Hematopoietic multipotent progenitor cell treated with erythropoietin and hydrocortisone succinate and interleukin-3 and kit ligand, for 8 days (in vitro differentiated cells): ENCODE measurements around the gene ITGB3BP.
"Not testable (repeated sequence)": the region's sequence is repeated elsewhere in the genome, so short reads cannot be mapped to it uniquely, and the experiment has no call there.

ENCODE experiments used
- DNase-seq: peaks from one replicate; pipeline ENCODE4 v3.0.0-alpha.2; 2015

ITGB3BP gene

DNA sequence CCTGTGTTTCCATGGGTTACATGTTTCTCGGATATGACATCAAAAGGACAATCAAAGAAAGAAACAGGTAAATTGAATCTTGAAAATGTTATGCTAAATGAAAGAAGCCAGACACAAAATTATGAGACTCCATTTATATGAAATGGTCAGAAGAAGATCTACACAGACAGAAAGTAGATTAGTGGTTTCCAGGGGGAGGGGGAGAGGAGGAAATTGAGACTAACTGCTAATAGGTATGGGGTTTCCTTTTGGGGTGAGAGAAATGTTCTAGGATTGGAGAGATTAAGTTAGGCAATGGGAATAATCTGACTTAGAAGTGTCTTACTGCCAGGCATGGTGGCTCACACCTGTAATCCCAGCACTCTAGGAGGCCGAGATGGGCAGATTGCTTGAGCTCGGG lies 21.8 kb downstream of the ITGB3BP start:
- no peak for DNase-seq

DNA sequence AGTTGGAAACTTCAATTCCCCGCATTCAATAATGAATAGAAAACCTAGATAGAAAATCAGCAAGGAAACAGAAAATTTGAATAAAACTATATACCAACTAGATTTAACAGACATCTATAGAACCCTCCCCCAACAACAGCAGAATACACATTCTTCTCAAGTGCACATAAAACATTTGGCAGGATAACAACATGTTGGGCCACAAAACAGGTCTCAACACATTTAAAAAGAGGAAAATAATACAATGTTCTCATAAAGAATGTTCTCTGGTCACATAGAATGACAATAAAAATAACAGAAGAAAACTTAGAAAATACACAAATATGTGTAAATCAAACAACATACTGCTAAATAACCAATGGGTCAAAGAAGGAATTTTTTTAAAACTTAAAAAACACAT lies 24.9 kb downstream of the ITGB3BP start:
- no peak for DNase-seq

DNA sequence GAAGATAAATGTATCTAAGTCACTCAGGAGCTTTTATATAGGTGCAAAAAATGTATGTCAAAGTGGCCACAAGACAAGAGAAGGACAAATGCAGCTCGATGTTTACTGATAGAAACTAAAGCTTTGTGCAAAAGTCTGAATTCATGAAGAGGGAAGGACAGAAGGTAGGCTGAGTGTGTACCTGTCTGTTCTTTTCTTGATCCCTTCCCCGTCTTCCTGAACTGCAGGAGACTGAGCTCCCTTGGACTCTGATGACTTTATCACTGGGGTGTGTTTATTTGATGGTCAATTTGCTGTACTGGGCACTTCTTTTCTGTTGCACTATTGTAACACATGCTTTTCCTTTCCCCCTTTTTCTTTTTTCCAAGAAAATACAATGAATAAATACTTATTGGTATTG lies 25.4 kb downstream of the ITGB3BP start:
- DNase-seq, result no peak

DNA sequence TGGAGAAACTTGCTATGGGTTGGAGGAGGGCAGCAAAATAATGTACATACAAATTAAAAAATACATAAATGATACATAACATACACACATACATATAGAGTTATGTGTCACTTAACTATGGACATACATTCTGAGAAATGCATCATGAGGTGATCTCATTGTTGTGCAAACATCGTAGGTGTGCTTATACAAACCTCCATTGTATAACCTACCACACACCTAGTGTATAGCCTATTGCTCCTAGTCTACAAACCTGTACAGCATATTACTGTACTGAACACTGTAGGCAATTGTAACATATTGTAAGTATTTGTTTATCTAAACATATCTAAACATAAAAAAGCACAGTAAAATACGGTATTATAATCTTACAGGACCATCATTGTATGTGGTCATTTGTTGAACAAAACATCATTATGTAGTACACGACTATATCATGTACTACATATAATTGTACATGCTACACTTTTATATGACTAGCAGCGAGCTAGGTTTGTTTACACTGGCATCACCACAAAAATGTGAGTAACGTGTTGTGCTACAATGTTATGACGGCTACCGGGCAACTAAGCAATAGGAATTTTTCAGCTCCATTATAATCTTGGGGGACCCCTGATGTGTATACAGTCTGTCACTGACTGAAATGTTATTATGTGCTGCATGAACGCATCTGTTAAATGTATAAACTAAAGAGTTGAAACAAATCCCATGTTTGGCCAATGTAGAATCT lies 35.5 kb downstream of the ITGB3BP start:
- no peak for DNase-seq

DNA sequence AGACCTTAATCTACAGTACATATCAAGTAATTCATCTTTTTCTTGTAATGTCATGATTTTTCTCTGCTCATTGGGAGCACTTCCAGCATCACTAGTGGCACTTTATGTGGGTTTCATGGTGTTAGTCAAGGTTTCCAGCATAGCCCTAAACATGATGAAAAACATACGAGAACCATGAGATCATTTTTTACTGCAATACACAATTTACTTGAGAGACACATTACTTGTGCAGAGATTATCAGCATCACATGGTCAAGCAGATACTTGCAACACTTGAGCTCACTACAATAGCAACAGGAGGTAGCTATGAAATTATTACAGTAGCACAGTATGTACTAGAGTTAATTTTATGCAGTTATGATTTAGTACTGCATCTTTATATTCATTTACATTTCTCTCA lies 36.4 kb downstream of the ITGB3BP start:
- DNase-seq, result no peak

DNA sequence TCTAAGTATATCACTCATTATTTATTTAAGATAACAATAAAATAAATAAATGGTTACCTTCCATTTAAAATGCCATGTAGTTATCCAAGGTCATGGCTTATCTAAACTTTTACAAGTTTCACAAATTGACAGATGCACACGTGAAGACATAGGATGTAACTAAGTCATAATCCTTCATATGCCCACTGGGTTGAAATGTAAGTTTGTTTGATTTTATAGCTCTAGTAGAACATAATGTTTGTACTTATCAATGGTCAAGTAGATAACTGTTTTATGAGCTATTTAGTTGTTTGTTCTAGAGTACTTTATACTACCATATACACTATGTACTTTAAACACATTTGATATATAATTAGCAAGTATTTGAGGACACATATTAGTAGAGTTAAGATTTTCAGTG lies 43.0 kb downstream of the ITGB3BP start:
- DNase-seq, result no peak

DNA sequence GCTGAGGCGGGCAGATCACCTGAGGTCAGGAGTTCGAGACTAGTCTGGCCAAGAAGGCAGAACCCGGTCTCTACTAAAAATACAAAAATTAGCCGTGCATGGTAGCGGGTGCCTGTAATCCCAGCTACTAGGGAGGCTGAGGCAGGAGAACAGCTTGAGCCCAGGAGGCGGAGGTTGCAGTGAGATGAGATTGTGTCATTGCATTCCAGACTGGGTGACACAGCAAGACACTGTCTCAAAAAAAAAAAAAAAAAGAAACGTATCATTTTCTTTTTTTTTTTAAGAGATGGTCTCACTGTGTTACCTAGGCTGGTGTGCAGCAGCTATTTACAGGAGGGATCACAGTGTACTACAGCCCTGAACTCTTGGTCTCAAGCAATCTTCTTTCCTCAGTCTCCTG lies 47.3 kb downstream of the ITGB3BP start:
- no peak for DNase-seq

DNA sequence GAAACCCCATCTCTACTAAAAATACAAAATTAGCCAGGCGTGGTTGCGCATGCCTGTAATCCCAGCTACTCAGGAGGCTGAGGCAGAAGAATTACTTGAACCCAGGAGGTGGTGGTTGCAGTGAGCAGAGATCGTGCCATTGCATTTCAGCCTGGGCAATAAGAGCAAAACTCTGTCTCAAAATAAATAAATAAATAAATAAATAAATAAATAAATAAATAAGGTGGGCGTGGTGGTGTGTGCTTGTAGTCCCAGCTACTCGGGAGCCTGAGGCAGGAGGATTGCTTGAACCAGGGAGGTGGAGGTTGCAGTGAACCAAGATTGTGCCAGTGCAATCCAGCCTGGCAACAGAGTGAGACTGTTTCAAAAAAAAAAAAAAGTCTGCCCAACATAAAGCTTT lies 54.3 kb downstream of the ITGB3BP start:
- not testable (repeated sequence) for DNase-seq

DNA sequence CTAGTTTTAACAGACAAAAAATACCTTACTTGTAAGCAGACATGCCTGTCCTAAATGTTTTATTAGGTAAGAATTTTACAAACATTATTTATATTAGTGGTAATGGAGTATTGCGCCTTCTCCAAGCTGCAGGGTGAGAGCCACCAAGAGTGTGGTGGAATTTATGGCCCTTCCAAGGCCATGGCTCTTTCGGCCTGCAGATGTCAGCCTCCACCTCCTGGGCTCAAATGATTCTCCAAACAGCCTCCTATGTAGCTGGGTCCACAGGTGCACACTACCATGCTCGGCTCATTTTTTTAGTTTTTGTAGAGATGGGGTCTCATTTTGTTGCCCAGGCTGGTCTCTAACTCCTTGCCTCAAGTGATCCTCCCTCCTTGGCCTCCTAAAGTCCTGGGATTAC lies 56.3 kb downstream of the ITGB3BP start:
- DNase-seq, result no peak

DNA sequence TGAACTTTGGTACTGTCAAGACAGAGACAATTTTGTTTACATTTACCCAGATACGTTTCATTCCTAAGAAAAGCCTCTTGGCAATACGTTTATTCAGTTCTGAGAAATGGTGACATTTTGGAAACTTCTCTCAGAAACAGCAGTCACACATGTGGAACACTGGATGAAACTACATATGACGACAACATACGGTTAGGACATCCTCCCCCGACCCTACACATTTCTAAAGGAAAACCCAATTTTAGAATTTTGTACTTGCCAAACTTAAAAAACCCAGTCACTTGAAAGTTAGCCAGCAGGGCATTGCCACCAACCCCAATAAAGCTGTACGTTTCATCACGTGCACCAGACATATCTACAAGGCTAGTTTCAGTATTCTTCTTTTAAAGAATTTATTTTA lies 56.8 kb downstream of the ITGB3BP start:
- no peak for DNase-seq

DNA sequence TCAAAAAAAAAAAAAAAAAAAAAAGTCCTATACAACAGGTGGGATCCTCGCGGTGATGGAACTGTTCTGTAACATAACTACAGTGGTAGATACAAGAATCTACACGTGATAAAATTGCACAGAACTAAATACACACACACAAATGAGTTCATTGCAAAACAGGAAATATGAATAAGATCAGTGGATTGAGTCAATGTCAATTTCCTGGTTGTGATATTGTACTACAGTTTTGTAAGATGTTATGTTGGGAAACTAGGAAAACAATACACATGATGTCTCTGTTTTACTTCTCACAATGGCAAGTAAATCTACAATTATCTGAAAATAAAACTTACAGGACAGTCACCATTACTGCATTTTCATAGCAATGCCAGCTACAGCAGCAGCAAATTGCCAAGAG lies 59.8 kb downstream of the ITGB3BP start:
- no peak for DNase-seq

DNA sequence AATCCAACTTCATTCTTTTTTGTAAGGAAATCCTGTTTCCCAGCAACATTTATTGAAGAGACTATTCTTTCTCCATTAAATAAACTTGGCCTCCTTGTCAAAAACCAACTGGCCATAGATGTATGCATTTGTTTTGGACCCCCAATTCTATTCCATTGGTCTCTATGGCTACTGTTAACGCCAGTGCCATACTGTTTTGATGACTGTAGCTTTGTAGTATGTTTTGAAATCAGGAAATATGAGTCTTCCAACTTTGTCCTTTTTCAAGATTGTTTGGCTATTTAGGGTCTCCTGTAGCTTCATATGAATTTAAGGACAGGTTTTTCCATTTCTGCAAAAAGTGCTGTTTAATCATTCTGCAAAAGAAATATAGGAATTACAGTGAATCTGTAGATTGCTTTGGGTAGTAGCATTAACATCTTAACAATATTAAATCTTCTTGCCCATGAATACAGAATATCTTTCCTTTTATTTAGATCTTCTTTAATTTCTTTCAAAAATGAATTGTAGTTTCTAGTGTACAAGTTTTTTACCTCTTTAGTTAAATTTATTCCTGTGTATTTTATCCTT lies 61.3 kb downstream of the ITGB3BP start:
- no peak for DNase-seq

DNA sequence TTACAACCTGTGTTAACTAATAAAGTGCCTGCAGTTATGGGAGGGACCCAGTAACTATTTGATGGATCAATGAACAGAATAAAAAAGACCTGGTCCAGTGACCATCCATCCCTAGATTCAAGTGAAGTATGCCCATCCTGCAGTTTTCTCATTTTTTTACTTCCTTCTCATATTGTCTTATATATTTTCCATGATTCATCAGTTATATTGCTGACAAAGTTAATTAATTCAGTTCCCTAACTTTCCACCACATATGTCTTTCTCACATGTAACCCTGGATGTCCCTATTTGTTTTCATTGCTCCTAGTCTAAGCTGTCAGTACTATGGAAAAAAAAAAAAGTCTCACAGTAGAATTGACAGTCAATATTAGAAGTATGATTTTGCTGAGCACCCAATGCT lies 64.3 kb downstream of the ITGB3BP start:
- no peak for DNase-seq

DNA sequence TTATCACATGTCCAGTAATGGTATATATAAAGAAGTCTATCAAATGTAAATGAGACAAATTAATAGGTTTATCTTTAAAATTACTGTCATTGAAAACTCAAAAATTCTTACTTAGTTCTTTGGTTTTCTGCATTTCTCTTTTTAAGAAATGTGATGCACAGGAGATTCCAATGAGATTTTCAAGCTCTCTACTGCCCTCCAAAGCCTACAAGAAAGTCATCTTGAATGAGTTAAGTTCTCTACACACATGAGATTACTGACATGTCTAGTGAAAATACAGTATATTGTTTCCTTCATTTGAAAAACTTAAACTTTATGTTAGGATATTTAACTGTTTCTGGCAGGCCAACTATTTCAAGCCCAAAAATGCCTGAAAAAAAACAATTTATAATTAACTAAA lies 68.8 kb downstream of the ITGB3BP start:
- DNase-seq, result no peak

DNA sequence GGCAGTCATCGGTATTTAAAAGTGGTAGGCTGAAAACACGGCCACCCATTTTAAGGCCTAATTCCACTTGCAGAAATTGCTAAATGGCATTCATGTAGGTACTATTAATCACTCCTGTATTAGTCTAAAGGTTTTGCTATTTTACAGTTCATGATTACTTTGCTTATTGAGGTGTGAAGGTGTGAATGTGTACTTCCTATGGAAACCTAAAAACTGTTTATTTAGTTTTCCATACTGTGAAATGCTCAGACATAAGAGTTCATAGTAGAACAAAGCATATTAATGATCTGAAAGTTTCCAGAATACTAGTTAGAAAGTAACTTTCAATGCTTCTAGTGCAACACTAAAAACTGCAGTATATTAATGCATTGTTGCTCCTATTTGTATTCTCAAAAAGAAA lies 69.8 kb downstream of the ITGB3BP start:
- no peak for DNase-seq

DNA sequence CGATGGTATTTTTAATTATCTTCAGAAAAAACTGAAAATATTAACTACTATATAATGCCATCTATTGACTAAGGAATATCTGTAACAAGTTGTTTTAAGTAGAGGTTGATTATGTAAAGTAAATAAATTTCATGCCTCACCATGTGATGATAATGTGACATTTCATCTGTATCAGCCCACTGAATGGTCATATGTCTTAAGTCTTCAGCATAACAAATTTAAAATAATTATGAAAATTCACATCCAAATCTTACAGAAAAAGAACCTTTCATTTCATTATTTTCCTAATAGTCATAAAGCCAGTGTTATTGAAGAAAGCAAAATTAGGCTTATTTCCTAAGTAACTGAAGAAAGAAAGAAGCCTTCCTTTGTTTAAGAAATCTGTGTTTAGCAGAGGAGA lies 72.6 kb downstream of the ITGB3BP start:
- no peak for DNase-seq

DNA sequence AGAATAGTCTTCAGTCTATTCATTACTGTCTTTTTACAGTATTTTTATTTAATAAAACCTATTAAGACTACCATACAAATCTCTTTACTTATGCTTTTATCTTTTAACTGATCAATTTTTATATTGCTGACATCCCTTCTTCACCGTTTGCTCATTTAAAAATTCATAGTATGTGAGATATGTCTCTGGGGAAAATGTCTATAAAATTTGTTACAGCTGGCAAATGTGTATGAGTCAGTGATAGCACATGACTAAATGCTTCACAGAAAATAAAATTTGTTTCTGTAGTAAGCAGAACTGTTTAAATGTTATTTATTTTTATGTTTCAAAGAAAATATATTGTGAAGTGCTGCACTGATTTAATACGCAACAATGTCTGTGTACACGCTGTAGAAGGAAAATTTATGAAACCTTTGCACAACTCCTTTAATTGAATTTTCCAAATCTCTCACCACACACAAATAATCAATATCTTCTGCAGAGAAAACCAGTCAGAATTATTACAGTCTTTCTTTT lies 74.2 kb downstream of the ITGB3BP start:
- DNase-seq, result no peak

DNA sequence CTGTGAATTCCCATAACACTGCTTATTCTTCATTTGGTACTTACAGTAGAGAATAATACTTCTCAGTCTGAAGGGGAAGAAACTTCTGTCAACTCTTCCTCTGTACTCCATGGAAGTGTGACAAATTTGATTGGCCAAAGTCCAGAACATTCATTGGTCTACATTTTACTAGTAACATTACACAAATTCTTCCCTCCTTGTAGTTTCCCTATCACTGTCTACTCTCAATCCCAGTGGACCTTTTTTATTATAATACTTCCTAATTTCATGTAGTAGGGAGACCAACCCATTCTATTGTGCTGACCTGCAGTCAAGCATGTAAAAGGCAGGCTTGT lies 80.9 kb downstream of the ITGB3BP start:
- no peak for DNase-seq

DNA sequence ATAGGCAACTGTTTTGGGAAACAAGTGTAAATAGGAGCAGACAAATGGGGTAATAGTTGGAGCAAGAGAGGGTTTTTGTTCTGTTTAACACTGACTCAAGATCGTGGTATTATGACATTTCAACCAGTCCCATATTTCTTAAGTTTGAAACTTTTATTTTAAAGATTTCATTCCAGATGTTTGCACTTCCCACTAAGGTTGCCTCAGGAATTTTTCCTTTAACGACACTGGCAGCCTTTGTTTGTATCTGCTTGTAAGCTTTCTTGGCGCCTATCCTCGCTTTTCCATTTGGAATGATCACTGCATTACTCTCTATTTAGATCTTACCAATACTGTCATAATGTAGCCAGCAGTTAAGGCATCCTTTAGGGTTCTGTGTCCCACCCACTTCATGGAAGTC lies 87.9 kb downstream of the ITGB3BP start:
- no peak for DNase-seq

DNA sequence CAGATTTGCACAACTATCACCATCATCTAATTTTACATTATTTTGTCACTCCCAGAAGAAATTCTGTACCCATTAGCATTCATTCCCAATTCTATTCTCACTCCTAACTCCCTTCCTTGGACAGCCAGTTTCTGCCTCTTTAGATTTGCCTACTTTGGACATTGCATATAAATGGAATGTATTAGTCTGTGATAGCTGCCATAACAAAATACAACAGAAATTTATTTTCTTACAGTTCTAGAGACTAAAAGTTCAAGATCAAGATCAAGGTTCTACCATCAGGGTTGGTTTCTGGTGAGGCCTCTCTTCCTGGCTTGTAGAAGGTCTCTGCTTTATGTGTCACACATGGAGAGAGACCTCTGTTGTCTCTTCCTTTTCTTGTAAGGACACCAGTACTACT lies 93.7 kb downstream of the ITGB3BP start:
- DNase-seq, result no peak

DNA sequence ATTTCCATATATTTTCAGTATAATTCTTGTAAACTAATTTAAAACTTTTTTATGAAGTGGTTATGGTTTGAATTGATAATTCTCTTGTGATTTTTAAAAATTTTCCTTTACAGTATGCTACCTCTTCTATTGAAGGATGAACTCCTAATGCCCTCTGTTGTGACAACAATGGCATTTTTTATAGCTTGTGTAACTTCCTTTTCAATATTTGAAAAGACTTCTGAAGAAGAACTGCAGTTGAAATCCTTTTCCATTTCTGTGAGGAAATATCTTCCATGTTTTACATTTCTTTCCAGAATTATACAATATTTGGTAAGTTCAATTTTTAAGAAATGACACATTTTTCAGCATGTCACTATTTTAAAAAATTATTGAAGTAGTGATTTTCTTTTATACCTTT lies 94.2 kb downstream of the ITGB3BP start:
- no peak for DNase-seq

DNA sequence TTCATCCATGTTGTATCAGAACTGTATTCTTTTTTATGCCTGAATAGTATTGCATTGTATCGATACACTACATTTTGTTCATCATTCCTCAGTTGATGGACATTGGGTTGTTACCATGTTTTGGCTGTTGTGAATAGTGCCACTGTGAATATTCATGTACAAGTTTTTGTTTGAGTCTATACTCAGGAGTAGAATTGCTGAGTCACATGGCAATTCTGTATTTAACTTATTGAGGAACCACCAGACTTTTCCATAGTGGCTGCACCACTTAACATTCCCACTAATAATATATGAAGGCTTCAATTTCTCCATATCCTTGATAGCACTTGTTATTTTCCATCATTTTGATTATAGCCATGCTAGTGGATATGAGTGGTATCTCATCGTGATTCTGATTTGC lies 99.4 kb downstream of the ITGB3BP start:
- no peak for DNase-seq

DNA sequence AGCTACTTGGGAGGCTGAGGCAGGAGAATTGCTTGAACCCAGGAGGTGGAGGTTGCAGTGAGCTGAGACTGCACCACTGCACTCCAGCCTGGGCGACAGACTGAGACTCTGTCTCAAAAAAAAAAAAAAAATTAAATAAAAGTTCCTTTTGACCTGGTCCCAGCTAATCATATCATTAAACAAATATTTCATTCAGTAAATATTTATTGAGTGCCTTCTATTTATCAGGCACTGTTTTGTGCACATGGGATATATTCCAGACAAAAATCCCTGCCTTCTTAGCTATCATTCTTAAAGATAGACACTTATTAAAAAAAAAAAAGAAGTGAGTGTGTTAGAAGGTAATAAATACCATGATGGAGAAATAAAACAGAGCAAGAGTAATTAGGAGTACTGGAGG lies 102.3 kb downstream of the ITGB3BP start:
- DNase-seq, result not testable (repeated sequence)

DNA sequence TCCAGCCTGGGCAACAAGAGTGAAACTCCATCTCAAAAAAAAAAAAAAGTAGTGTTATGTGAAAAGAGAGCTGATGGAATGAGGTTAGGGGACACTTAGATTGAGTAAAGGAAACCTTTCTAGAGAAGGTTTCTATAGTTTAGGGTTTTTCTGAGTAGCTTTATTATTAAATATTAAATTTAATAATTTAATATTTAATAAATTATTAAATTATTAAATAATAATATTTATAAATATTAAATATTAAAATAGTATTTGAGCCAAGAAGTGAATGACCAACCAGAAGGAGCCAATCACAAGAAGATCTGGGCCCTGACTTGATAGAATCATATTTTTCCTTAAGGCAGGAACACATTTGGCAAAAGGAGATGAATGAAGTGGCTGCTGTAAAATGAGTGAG lies 104.9 kb downstream of the ITGB3BP start:
- DNase-seq, result no peak

DNA sequence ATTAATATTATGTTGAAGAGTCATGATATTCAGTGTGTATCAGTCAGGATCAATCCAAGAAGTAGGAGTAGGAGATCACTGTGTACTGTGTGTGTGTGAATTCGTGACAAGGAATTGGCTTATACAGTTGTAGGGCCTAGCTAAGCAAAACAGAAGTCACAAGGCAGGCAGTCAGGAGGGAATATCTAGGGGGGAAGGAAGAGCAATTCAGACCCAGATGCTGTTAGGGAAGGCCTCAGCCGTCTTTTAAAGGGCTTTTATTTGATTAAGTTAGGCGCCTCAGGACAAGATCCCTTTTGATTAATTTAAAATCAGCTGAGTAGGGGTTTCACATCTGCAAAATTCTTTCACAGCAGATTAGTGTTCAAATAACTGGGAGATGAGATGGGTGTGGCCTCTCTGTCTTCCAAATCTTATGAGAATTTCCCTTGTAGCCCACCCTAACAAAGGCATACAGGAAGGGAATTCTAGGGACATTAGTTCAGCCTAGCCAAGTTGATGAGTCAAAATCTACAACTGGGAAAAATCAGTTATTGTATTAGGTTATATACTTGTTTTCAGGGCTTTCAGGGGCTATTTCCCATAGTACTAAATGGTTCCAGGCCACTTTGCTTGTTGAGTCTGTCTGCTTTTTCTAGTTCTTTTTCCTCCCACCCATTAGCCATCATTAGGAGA lies 108.2 kb downstream of the ITGB3BP start:
- DNase-seq, result no peak
